Transverse colon (tissue), 4 donors: Measurements from ENCODE around the gene CECR2.

ENCODE experiments used
- POLR2A ChIP-seq: fragments of 450-650 bp; IDR thresholded peaks from one replicate; pipeline ENCODE4 v1.6.1; 2016; ENCODE audit warnings: antibody characterized with exemption, mild to moderate bottlenecking, moderate library complexity
- POLR2AphosphoS5 ChIP-seq, 3 donors: sonication (generic); formaldehyde crosslinking; IDR thresholded peaks; one replicate each; pipeline ENCODE4 v1.6.1; 2016; ENCODE audit warnings: antibody characterized with exemption in 3 of 3
- TF ChIP-seq, protein P1 (sequence below), 5 experiments: fragments of 200-600 bp in 3 of 5; fragments of 450-650 bp in 2 of 5; sonication (generic) in 3 of 5; IDR thresholded peaks; 1 replicate in 2 of 5; 2 replicates in 3 of 5; pipeline ENCODE4 v1.5.1; 2016 to 2017; ENCODE audit warnings: antibody characterized with exemption in 5 of 5, inconsistent platforms in 3 of 5, mild to moderate bottlenecking in 2 of 5, moderate library complexity in 1 of 5

DNA sequence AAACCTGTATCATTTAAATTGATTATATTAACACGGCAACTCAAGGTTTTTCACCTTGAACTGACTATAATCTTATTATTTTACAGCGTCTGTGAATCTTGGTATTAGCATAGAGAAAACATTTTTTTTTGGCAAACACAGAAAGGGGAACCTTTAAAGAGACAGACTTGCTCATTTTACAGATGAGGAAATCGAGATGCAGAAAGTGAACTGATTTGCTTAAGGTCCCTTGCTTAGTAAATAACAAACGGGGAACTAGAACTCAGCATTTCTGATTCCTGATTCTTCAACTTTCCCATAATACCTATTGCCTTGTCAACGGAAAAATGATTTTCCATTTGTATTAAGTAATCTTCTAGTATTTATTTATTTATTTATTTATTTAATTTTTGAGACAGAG lies 33.2 kb upstream of the CECR2 start:
- no peak for TF ChIP-seq POLR2AphosphoS5 (IDR thresholded peaks at IDR 0.05)
- TF ChIP-seq, protein P1, sequence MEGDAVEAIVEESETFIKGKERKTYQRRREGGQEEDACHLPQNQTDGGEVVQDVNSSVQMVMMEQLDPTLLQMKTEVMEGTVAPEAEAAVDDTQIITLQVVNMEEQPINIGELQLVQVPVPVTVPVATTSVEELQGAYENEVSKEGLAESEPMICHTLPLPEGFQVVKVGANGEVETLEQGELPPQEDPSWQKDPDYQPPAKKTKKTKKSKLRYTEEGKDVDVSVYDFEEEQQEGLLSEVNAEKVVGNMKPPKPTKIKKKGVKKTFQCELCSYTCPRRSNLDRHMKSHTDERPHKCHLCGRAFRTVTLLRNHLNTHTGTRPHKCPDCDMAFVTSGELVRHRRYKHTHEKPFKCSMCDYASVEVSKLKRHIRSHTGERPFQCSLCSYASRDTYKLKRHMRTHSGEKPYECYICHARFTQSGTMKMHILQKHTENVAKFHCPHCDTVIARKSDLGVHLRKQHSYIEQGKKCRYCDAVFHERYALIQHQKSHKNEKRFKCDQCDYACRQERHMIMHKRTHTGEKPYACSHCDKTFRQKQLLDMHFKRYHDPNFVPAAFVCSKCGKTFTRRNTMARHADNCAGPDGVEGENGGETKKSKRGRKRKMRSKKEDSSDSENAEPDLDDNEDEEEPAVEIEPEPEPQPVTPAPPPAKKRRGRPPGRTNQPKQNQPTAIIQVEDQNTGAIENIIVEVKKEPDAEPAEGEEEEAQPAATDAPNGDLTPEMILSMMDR (IDR thresholded peaks at IDR 0.05) = no peak
- TF ChIP-seq POLR2A = no peak
